HK-2 (cell line): ENCODE data around the gene RNF182.
"Not testable (repeated sequence)": the region's sequence is repeated elsewhere in the genome, so short reads cannot be mapped to it uniquely, and the experiment has no call there.

Experiments used
- DNase-seq: peaks from one replicate; pipeline ENCODE4 v3.0.0-alpha.2; 2018; ENCODE audit not compliant: unreplicated experiment

The RNF182 gene

GRCh38 chr6:13965582-13966127 lies 40.9 kb downstream of the RNF182 start:
- no peak for DNase-seq

GRCh38 chr6:13971303-13971702 lies 46.6 kb downstream of the RNF182 start:
- no peak for DNase-seq

- not testable (repeated sequence) for DNase-seq
These were observed 47.9 kb downstream of the RNF182 start for GRCh38 chr6:13972602-13973001.

- DNase-seq: not testable (repeated sequence)
These were observed 48.7 kb downstream of the RNF182 start for GRCh38 chr6:13973422-13973821.

DNA sequence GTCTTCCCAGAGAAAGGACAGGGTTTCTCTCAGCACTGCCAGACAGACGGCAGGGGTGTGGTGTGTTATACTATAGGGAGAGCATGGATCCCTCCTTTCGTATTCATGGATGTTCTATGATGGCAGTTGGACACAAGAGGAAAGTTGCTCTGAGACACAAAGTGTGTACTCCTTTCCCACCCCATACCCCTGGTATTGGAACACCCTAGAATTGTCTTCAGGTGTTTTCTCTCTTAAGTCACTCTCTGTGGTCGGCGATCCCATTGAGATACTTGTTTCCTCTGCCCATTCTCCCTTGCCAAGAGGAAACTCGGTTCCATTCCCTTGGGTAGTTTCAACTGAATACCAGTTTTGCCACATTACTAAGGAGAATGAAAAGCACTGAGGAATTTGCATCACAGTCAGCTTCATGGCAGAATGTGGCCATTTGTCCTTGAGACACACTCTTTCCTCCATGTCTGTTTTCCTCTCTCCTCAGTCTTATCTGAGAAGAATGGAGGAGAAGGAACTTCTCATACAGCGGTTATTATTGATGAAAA lies 53.4 kb downstream of the RNF182 start:
- DNase-seq: no peak

DNA sequence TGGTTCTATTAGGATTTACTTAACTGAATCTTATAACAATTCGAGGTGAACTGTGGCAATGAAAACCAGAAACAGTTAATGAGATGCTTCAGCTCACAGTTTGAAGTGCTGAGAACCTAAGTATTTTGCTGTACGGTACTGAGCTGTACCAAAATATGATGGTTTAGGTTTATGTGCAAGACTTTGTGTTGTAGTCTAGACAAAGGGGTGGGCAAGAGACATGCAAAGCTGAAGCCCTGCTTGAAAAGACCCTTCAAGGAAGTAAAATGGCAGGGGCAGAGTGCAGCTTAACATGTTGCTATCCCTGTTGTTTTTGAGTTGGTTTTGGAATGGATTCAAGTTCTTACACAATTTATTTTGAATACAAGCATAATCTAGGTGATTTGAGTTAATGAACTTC lies 54.0 kb downstream of the RNF182 start:
- no peak for DNase-seq

GRCh38 chr6:13979284-13980171 lies 54.8 kb downstream of the RNF182 start:
- DNase-seq: no peak

GRCh38 chr6:13980534-13980933 lies 55.8 kb downstream of the RNF182 start:
- no peak for DNase-seq

GRCh38 chr6:13985663-13986325 lies 61.0 kb downstream of the RNF182 start:
- DNase-seq: no peak

- DNase-seq: no peak
These were observed 62.1 kb downstream of the RNF182 start for GRCh38 chr6:13986700-13987399.

DNA sequence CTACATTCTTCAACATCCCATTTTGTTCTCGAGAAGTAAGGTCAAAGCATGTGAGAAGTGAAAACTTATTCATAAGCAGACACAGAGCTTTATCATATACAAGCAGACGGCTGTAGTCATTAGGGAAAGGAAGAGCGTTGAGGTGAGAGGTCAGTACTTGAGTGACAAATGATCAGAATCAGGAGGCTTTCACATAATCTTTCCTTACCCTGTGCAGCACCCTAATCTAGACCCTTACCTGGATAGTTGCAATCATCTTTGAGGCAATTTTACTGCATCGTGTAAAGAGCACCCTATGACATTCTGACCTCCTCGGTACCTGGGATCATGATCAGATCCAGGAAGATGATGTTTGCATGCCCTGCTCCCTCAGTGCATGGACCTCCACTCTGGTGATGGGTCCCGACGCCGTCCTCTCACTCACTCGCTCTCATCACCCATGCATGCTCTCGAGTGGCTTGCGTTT lies 62.7 kb downstream of the RNF182 start:
- DNase-seq: no peak

DNA sequence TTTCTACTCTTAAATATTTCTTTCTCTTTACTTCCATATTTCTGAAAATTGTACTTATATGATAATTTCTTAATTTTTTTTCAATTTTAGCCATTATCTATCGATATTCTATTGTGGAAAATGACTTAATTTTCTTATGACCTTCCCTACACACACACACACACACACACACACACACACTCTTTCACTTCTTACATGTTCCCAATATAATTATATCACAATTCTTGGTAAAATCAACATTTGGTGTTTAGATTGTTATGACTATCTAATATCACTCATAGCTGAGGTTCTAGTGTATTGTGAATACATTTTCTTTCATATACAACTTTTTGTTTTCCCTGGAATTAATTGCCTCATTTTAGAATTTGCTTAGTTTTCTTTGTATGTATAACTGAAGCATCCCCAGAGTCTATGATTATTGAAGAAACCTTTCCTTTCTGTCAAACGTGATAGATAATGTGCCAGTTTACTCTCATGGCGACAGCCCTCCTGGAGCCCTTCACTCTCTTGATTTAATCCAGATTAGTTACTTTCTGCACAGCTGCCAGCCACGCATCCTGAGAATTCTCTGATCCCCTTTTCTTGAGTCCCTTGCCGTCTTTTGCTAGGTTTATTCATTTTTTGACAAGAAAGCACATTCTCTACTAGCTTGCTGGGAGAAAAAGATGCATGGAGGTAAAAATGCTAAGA lies 63.4 kb downstream of the RNF182 start:
- no peak for DNase-seq

- DNase-seq: no peak
These were observed 64.2 kb downstream of the RNF182 start for GRCh38 chr6:13988908-13989307.

DNA sequence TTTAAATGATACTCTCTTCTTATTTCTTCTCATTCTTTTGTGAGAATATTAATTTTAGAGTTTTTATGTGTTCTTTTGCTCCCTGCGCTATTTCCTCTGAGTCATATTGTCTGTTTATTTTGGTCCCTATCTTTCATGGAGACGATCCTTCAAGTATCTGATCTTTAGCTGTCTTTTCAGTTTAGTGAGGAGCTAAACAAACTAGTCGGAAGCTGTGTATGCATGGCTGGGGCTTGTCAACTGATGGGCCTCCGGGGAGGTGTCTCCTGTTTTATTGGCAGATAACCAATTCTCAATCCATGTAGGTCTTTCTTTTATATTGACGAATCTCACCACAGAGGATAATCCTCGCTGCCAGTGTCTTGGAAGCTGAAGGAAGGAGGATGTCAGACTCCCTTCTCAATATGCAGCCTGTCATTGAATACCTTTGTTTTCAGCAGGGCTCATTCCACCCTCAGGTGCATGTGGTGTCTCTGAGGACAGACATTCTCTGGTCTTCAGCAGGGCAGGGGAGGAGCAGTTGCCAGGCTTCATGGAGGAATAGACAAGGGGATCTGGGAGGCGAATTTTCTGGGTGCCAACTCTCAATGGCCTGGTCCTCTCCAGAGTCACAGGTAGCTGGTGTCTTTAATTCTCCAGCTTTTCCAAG lies 64.9 kb downstream of the RNF182 start:
- DNase-seq: no peak

DNA sequence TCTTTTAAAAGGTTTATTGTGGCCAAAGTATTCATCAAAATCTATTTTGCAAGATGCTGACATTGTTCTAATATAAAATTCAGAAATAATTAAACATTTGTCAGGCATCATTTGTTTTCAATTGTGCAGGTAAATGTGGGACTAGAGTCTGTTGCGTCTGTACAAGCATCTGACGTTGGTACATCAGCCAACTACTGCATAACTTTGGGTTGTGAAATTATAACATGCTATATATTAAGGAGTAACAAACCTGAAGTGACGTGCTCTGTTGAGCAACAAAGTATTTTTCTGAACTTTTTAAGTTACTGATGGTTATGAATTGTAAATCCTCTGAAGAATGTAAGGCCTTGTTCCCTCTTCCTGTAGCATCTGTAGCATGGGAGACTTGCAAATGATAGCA lies 66.0 kb downstream of the RNF182 start:
- DNase-seq: no peak

- no peak for DNase-seq
These were observed 66.6 kb downstream of the RNF182 start for GRCh38 chr6:13991393-13991792.

DNA sequence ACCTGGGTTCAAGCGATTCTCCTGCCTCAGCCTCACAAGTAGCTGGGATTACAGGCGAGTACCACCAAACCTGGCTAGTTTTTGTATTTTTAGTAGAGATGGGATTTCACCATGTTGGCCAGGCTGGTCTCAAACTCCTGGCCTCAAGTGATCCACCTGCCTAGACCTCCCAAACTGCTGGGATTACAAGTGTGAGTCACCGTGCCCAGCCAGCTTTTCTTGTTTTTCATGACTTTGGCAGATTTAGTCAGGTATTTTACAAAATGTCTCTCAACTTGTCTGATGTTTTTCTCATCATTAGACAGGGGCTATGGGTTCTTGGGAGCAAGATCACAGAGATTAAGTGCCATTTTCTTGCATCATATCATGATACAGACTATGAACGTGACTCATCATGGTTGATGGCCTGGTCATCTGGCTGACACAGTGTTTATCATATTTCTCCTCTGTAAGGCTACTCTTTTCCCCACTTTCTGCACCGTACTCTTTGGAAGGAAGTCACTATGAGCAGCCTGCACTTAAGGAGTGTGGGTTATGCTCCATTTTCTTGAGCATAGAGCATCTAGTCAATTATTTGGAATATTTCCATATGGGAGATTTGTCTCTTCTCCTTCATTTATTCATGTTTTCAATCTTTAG lies 67.8 kb downstream of the RNF182 start:
- no peak for DNase-seq

- no peak for DNase-seq
These were observed 68.7 kb downstream of the RNF182 start for GRCh38 chr6:13993416-13993815.

- DNase-seq: no peak
These were observed 73.6 kb downstream of the RNF182 start for GRCh38 chr6:13998356-13998755.

GRCh38 chr6:14000901-14001300 lies 76.1 kb downstream of the RNF182 start:
- DNase-seq: no peak
